Hair follicle dermal papilla cell (primary cell): ENCODE data around the gene ANKRD33B. TPM values are rescaled to one million over a fixed set of nuclear protein-coding genes. Genes with fewer than 3 reads are reported as not detected.

ENCODE experiments used
- small RNA-seq: library from RNA; depleted of rRNA; stranded (forward); fragments of <200 nt; gene quantifications from one replicate; pipeline ENCODE3, GENCODE V24; 2012
- total RNA-seq: library from RNA; depleted of rRNA; stranded (reverse); fragments of >200 nt; gene quantifications from 2 replicates; pipeline ENCODE4 v1.2.3, GENCODE V29; 2012

Gene ANKRD33B
- 3.4 and 7.0 TPM in 2 replicates for total RNA-seq

GRCh38 chr5:10563945-10564837 is at the start of gene ANKRD33B:
TSS of gene ANKRD33B (plus strand) at chr5:10564070. CDS start at chr5:10564468, 398 bp downstream.

Small RNAs within 50 kb of the gene (small RNA-seq; reads per million reads assigned to genes)
- gene AC012629.4: not detected
- gene AC112200.1: not detected

Other genes with a start within 250 kb of the ANKRD33B start
- 51.0 and 58.4 TPM in 2 replicates for gene MARCHF6, start 210.4 kb upstream of the ANKRD33B start, total RNA-seq
- gene ROPN1L, start 122.2 kb upstream of the ANKRD33B start, total RNA-seq: 0.32 and 0.36 TPM in 2 replicates
- 31.8 and 32.0 TPM in 2 replicates for gene DAP, start 197.2 kb downstream of the ANKRD33B start, total RNA-seq